HCT116 (cell line): Measurements from ENCODE around the gene RAD9A. TPM values are rescaled to one million over a fixed set of nuclear protein-coding genes. Genes with fewer than 3 reads are reported as not detected.

Experiments
- ATAC-seq: fragments of 200-7000 bp; cut with Tn5 transposase; 2 replicates; pipeline ENCODE4 v1.9.1; 2020; ENCODE audit warnings: mild to moderate bottlenecking, moderate library complexity
- BruUV-seq: library from RNA; stranded (reverse); fragments of 400-500 nt; replicated peaks from 2 replicates; lab custom pipeline; 2021; lab: Mats Ljungman, UMichigan
- CTCF ChIA-PET: fragments of 300-600 bp; sonication (Branson Sonifier 250); formaldehyde crosslinking; loops from one replicate; lab custom pipeline; 2021; ENCODE audit warnings: antibody characterized with exemption; lab: Charles Lee
- POLR2A ChIA-PET: fragments of 300-600, 350-600 bp; sonication (Branson Sonifier 250); formaldehyde crosslinking; loops from one replicate; lab custom pipeline; 2021; ENCODE audit warnings: antibody characterized with exemption; lab: Charles Lee
- RAD21 ChIA-PET, 2 experiments: fragments of 300-600 bp; sonication (Branson Sonifier 250); formaldehyde crosslinking; loops; one replicate each; lab custom pipeline; 2023; ENCODE audit warnings: low total read pairs in 2 of 2; ENCODE audit not compliant: uncharacterized antibody in 2 of 2, unreplicated experiment in 2 of 2, low non-redundant PET in 1 of 2; lab: Charles Lee
- DNase-seq: peaks from one replicate; pipeline ENCODE4 v3.0.0-alpha.2; 2010; ENCODE audit warnings: low read depth, low spot score
- H2AFZ ChIP-seq: fragments of 200-600 bp; shearing (Covaris generic), sonication (generic); 2 replicates; pipeline ENCODE4 v1.6.1; 2017; ENCODE audit warnings: low read depth, mixed run types, mixed read lengths, antibody characterized with exemption, low read length; ENCODE audit not compliant: poor library complexity, severe bottlenecking
- H3K27ac ChIP-seq: 2 replicates; pipeline ENCODE4 v1.5.1; 2012; ENCODE audit warnings: low read depth, low read length
- H3K27me3 ChIP-seq: fragments of 200-600 bp; sonication (generic); 2 replicates; pipeline ENCODE4 v1.6.1; 2016; ENCODE audit warnings: mixed run types, low read length, mixed read lengths; ENCODE audit not compliant: insufficient read depth
- H3K36me3 ChIP-seq, 2 experiments: fragments of 200-500 bp in 1 of 2; fragments of 200-600 bp in 1 of 2; sonication (Bioruptor generic) in 1 of 2; sonication (generic) in 1 of 2; 2 replicates each; pipeline versions ENCODE4 v1.5.1 to v1.6.1; 2014 to 2016; ENCODE audit warnings: low read length in 2 of 2, inconsistent platforms in 1 of 2, mixed read lengths in 1 of 2, mixed run types in 1 of 2; ENCODE audit not compliant: insufficient read depth in 2 of 2, control insufficient read depth in 1 of 2
- H3K4me1 ChIP-seq, 2 experiments: fragments of 200-600 bp in 1 of 2; sonication (generic) in 1 of 2; 2 replicates each; pipeline versions ENCODE4 v1.5.1 to v1.6.1; 2012 to 2017; ENCODE audit warnings: low read length in 2 of 2, inconsistent platforms in 1 of 2, mild to moderate bottlenecking in 1 of 2, mixed read lengths in 1 of 2, mixed run types in 1 of 2, moderate library complexity in 1 of 2; ENCODE audit not compliant: insufficient read depth in 2 of 2, control insufficient read depth in 1 of 2
- H3K4me2 ChIP-seq: fragments of 200-600 bp; sonication (generic); 2 replicates; pipeline ENCODE4 v1.6.1; 2017; ENCODE audit warnings: mixed run types, low read length, mixed read lengths
- H3K4me3 ChIP-seq, 2 experiments: fragments of 200-600 bp in 1 of 2; sonication (generic) in 1 of 2; replicated peaks in 1 of 2; 2 replicates each; pipeline ENCODE4 v1.5.1; 2011 to 2016; ENCODE audit warnings: low read length in 2 of 2, control low read depth in 1 of 2, low read depth in 1 of 2, mild to moderate bottlenecking in 1 of 2, mixed read lengths in 1 of 2, mixed run types in 1 of 2
- H3K79me2 ChIP-seq: fragments of 200-600 bp; sonication (generic); 2 replicates; pipeline ENCODE4 v1.6.1; 2017; ENCODE audit warnings: mild to moderate bottlenecking, mixed run types, low read length, moderate library complexity, mixed read lengths; ENCODE audit not compliant: insufficient read depth
- H3K9ac ChIP-seq: fragments of 200-600 bp; sonication (generic); 2 replicates; pipeline ENCODE4 v1.6.1; 2016; ENCODE audit warnings: low read length, mixed read lengths
- H3K9me2 ChIP-seq: fragments of 200-600 bp; sonication (generic), shearing (Covaris generic); 2 replicates; pipeline ENCODE4 v1.6.1; 2017; ENCODE audit warnings: mixed run types, mild to moderate bottlenecking, moderate library complexity; ENCODE audit not compliant: insufficient read depth
- H3K9me3 ChIP-seq, 2 experiments: fragments of 200-500 bp in 1 of 2; fragments of 200-600 bp in 1 of 2; sonication (Bioruptor generic) in 1 of 2; sonication (generic) in 1 of 2; 2 replicates each; pipeline ENCODE4 v1.6.1; 2014 to 2017; ENCODE audit warnings: low read length in 2 of 2, mixed read lengths in 2 of 2, inconsistent platforms in 1 of 2, low read depth in 1 of 2, mild to moderate bottlenecking in 1 of 2, mixed run types in 1 of 2, moderate library complexity in 1 of 2; ENCODE audit not compliant: control insufficient read depth in 1 of 2, insufficient read depth in 1 of 2
- H4K20me1 ChIP-seq: fragments of 200-600 bp; sonication (generic), shearing (Covaris generic); 2 replicates; pipeline ENCODE4 v1.6.1; 2017; ENCODE audit warnings: mixed run types, mild to moderate bottlenecking, moderate library complexity; ENCODE audit not compliant: insufficient read depth
- CBX3 ChIP-seq: IDR thresholded peaks from 2 replicates; pipeline ENCODE4 v1.6.1; 2012; ENCODE audit warnings: low read depth
- CEBPB ChIP-seq: IDR thresholded peaks from 2 replicates; pipeline ENCODE4 v1.6.1; 2012; ENCODE audit warnings: low read depth
- EGR1 ChIP-seq: IDR thresholded peaks from 2 replicates; pipeline ENCODE4 v1.6.1; 2012; ENCODE audit warnings: low read depth
- ELF1 ChIP-seq: IDR thresholded peaks from 2 replicates; pipeline ENCODE4 v1.6.1; 2012; ENCODE audit warnings: low read depth, borderline replicate concordance
- EZH2phosphoT487 ChIP-seq: fragments of 200-600 bp; IDR thresholded peaks from 2 replicates; pipeline ENCODE4 v1.6.1; 2018; ENCODE audit warnings: antibody characterized with exemption, borderline replicate concordance
- FOSL1 ChIP-seq: IDR thresholded peaks from 2 replicates; pipeline ENCODE4 v1.6.1; 2012; ENCODE audit warnings: low read depth
- JUND ChIP-seq: IDR thresholded peaks from 2 replicates; pipeline ENCODE4 v1.6.1; 2012
- POLR2A ChIP-seq: IDR thresholded peaks from 2 replicates; pipeline ENCODE4 v1.7.0; 2011; ENCODE audit warnings: borderline replicate concordance; ENCODE audit not compliant: insufficient read depth, insufficient read length; ENCODE audit errors: extremely low read depth
- POLR2AphosphoS5 ChIP-seq: IDR thresholded peaks from 2 replicates; pipeline ENCODE4 v1.6.1; 2011; ENCODE audit warnings: mild to moderate bottlenecking, low read depth, low read length, moderate library complexity
- SIN3A ChIP-seq: IDR thresholded peaks from 2 replicates; pipeline ENCODE4 v1.6.1; 2012; ENCODE audit warnings: low read depth
- SP1 ChIP-seq: IDR thresholded peaks from 2 replicates; pipeline ENCODE4 v1.6.1; 2012; ENCODE audit warnings: low read depth
- TCF7L2 ChIP-seq: IDR thresholded peaks from 2 replicates; pipeline ENCODE4 v1.7.0; 2011; ENCODE audit warnings: borderline replicate concordance, inconsistent platforms; ENCODE audit not compliant: insufficient read depth, insufficient read length; ENCODE audit errors: extremely low read depth
- YY1 ChIP-seq: IDR thresholded peaks from 2 replicates; pipeline ENCODE4 v1.6.1; 2011; ENCODE audit warnings: low read length, low read depth, moderate library complexity, mild to moderate bottlenecking; ENCODE audit not compliant: insufficient replicate concordance; ENCODE audit errors: extremely low read depth
- ZNF274 ChIP-seq: fragments of 200-500 bp; sonication (Bioruptor generic); IDR thresholded peaks from 2 replicates; pipeline ENCODE4 v1.6.1; 2014; ENCODE audit warnings: mild to moderate bottlenecking, low read depth, low read length, inconsistent platforms
- intact Hi-C: fragments of 100-400 bp; cut with micrococcal nuclease; formaldehyde crosslinking; loops from 2 replicates; pipeline ENCODE4 v1.10.0; 2022
- total RNA-seq: library from RNA; stranded (reverse); gene quantifications from one replicate; pipeline ENCODE4 v1.2.1, GENCODE V29; 2021; ENCODE audit not compliant: unreplicated experiment
- TF ChIP-seq, protein P1 (sequence below), 3 experiments: fragments of 200-600 bp in 1 of 3; sonication (generic) in 1 of 3; IDR thresholded peaks in 2 of 3; conservative IDR thresholded peaks in 1 of 3; 2 replicates each; pipeline ENCODE4 v1.5.1; 2012 to 2017; ENCODE audit warnings: low read depth in 2 of 3, low read length in 2 of 3, antibody characterized with exemption in 1 of 3, borderline replicate concordance in 1 of 3, control low read depth in 1 of 3, mild to moderate bottlenecking in 1 of 3, mixed read lengths in 1 of 3, mixed run types in 1 of 3, moderate library complexity in 1 of 3; ENCODE audit not compliant: insufficient read depth in 1 of 3
- TF ChIP-seq, protein P2 (sequence below): IDR thresholded peaks from 2 replicates; pipeline ENCODE4 v1.6.1; 2011; ENCODE audit warnings: mild to moderate bottlenecking, low read length, moderate library complexity; ENCODE audit not compliant: insufficient replicate concordance; ENCODE audit errors: extremely low read depth
- TF ChIP-seq, protein P3 (sequence below): IDR thresholded peaks from 2 replicates; pipeline ENCODE4 v1.6.1; 2012
- TF ChIP-seq, protein P4 (sequence below): IDR thresholded peaks from 2 replicates; pipeline ENCODE4 v1.6.1; 2012; ENCODE audit warnings: low read depth

Gene RAD9A
- total RNA-seq, 1 experiment from 2014 or later = 49.8 TPM

DNA sequence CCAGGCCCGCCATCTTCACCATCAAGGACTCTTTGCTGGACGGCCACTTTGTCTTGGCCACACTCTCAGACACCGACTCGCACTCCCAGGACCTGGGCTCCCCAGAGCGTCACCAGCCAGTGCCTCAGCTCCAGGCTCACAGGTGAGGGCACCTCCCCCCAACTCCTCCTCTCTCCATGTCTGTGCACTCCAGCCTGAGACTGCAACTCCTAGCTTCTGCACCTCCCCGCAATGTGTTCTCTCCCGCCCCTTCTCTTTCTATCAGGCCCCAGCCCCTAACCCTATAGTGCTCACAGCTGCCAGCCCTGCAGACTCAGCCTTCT is 4.4 kb downstream of the RAD9A start:
- Histone ChIP-seq H3K9me2 (no peaks in the 10 kb centered on the region), H3K9ac (no peak overlapping the region), H3K79me2 (peaks cover 35% of the 10 kb centered on the region), H3K4me2 (no peak overlapping the region), H3K36me3 (peaks cover 13 to 37% of the 10 kb centered on the region in 2 experiments; a peak in 3 of 4 replicates), H3K9me3 (no peaks in the 10 kb centered on the region), H2AFZ (no peak overlapping the region), H4K20me1 (no peaks in the 10 kb centered on the region), H3K27ac (no peak overlapping the region; the same call in 1 of the 2 replicates), H3K4me1 (peaks cover 10 to 22% of the 10 kb centered on the region in 2 experiments; a peak in 3 of 4 replicates), H3K4me3 (no peak overlapping the region), H3K27me3 (no peaks in the 10 kb centered on the region)
- POLR2A ChIA-PET = no interaction called here
- no peak for ATAC-seq
- RAD21 ChIA-PET = interaction anchor here in 1 of 2 experiments (0.6 kb wide), 1 partner anchor 41 kb away, joined by 6 read pairs; no protein-coding TSS in a partner anchor
- DNase-seq = no peak
- BruUV-seq = no TSS peak
- TF ChIP-seq SIN3A (no peak), YY1 (no peak), SP1 (no peak), CBX3 (no peak), POLR2A (no peak), EGR1 (no peak), TCF7L2 (no peak), ELF1 (no peak), CEBPB (no peak), POLR2AphosphoS5 (no peak), EZH2phosphoT487 (no peak), FOSL1 (no peak), JUND (no peak), ZNF274 (no peak)
- TF ChIP-seq, protein P1, sequence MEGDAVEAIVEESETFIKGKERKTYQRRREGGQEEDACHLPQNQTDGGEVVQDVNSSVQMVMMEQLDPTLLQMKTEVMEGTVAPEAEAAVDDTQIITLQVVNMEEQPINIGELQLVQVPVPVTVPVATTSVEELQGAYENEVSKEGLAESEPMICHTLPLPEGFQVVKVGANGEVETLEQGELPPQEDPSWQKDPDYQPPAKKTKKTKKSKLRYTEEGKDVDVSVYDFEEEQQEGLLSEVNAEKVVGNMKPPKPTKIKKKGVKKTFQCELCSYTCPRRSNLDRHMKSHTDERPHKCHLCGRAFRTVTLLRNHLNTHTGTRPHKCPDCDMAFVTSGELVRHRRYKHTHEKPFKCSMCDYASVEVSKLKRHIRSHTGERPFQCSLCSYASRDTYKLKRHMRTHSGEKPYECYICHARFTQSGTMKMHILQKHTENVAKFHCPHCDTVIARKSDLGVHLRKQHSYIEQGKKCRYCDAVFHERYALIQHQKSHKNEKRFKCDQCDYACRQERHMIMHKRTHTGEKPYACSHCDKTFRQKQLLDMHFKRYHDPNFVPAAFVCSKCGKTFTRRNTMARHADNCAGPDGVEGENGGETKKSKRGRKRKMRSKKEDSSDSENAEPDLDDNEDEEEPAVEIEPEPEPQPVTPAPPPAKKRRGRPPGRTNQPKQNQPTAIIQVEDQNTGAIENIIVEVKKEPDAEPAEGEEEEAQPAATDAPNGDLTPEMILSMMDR (IDR thresholded peaks at IDR 0.05 in 2 of 3, conservative IDR thresholded peaks at IDR 0.05 in 1 of 3; ENCODE audit: borderline replicate concordance in 1 of 3, insufficient read depth in 1 of 3, low read depth in 2 of 3, low read length in 2 of 3) = no peak
- TF ChIP-seq, protein P2, sequence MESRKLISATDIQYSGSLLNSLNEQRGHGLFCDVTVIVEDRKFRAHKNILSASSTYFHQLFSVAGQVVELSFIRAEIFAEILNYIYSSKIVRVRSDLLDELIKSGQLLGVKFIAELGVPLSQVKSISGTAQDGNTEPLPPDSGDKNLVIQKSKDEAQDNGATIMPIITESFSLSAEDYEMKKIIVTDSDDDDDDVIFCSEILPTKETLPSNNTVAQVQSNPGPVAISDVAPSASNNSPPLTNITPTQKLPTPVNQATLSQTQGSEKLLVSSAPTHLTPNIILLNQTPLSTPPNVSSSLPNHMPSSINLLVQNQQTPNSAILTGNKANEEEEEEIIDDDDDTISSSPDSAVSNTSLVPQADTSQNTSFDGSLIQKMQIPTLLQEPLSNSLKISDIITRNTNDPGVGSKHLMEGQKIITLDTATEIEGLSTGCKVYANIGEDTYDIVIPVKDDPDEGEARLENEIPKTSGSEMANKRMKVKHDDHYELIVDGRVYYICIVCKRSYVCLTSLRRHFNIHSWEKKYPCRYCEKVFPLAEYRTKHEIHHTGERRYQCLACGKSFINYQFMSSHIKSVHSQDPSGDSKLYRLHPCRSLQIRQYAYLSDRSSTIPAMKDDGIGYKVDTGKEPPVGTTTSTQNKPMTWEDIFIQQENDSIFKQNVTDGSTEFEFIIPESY = no peak
- TF ChIP-seq, protein P3, sequence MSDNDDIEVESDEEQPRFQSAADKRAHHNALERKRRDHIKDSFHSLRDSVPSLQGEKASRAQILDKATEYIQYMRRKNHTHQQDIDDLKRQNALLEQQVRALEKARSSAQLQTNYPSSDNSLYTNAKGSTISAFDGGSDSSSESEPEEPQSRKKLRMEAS = no peak
- TF ChIP-seq, protein P4, sequence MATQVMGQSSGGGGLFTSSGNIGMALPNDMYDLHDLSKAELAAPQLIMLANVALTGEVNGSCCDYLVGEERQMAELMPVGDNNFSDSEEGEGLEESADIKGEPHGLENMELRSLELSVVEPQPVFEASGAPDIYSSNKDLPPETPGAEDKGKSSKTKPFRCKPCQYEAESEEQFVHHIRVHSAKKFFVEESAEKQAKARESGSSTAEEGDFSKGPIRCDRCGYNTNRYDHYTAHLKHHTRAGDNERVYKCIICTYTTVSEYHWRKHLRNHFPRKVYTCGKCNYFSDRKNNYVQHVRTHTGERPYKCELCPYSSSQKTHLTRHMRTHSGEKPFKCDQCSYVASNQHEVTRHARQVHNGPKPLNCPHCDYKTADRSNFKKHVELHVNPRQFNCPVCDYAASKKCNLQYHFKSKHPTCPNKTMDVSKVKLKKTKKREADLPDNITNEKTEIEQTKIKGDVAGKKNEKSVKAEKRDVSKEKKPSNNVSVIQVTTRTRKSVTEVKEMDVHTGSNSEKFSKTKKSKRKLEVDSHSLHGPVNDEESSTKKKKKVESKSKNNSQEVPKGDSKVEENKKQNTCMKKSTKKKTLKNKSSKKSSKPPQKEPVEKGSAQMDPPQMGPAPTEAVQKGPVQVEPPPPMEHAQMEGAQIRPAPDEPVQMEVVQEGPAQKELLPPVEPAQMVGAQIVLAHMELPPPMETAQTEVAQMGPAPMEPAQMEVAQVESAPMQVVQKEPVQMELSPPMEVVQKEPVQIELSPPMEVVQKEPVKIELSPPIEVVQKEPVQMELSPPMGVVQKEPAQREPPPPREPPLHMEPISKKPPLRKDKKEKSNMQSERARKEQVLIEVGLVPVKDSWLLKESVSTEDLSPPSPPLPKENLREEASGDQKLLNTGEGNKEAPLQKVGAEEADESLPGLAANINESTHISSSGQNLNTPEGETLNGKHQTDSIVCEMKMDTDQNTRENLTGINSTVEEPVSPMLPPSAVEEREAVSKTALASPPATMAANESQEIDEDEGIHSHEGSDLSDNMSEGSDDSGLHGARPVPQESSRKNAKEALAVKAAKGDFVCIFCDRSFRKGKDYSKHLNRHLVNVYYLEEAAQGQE = no peak
- CTCF ChIA-PET = no interaction called here
- intact Hi-C loops = no loop called here
